ENCODE results near the gene FAM174C. TPM values are rescaled to one million over a fixed set of nuclear protein-coding genes. Genes with fewer than 3 reads are reported as not detected.

Gene FAM174C
- total and polyA plus RNA-seq, 10 of the 15 experiments (the other 5 are each of a cell fraction or from before 2014, with no cell fraction given): 0.89 to 94.6 (median 43.6) TPM

DNA sequence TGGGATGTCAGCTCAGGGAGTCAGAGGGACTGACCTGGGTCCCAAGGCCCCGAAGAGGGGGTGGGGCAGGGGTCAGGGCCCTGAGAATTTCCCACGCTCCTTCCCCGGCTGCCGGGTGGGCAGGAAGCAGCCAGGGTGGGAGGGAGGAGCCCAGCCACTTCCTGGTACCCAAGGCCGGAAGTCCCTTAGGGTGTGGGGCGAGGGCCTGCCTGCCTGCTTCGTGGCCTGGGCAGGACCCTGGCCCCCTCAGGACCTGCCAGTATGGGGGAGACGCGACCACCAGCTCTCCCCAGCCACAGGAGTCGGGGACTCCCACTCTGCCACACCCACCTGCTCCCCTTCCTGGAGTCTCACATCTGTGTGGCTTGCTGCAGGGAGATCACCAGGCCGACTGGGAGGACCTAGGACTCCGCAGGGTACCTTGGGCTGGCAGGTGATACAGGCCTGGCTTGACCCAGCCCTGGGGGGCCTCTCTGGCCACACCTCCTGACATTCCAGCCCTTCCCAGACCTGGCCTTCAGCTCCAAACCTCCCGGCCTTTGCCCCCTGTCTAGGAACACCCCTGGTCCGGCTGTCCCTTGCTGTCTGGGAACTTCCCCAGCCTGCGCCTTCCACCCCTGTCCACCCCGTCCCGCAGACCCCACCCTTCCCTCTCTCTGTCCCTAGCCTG, 16.0 kb upstream of the FAM174C start (continued):
- TF ChIP-seq MEF2A (IDR thresholded peaks at IDR 0.05; ENCODE audit: insufficient read depth, low read depth, low read length): no peak
- TF ChIP-seq, protein P1, sequence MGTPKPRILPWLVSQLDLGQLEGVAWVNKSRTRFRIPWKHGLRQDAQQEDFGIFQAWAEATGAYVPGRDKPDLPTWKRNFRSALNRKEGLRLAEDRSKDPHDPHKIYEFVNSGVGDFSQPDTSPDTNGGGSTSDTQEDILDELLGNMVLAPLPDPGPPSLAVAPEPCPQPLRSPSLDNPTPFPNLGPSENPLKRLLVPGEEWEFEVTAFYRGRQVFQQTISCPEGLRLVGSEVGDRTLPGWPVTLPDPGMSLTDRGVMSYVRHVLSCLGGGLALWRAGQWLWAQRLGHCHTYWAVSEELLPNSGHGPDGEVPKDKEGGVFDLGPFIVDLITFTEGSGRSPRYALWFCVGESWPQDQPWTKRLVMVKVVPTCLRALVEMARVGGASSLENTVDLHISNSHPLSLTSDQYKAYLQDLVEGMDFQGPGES (IDR thresholded peaks at IDR 0.05): no peak
- TF ChIP-seq, protein P2, sequence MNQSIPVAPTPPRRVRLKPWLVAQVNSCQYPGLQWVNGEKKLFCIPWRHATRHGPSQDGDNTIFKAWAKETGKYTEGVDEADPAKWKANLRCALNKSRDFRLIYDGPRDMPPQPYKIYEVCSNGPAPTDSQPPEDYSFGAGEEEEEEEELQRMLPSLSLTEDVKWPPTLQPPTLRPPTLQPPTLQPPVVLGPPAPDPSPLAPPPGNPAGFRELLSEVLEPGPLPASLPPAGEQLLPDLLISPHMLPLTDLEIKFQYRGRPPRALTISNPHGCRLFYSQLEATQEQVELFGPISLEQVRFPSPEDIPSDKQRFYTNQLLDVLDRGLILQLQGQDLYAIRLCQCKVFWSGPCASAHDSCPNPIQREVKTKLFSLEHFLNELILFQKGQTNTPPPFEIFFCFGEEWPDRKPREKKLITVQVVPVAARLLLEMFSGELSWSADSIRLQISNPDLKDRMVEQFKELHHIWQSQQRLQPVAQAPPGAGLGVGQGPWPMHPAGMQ (IDR thresholded peaks at IDR 0.05; ENCODE audit: borderline replicate concordance): no peak
- TF ChIP-seq NFYA (IDR thresholded peaks at IDR 0.05; ENCODE audit: borderline replicate concordance, low read depth, low read length): no peak
- TF ChIP-seq POLR2AphosphoS5 (IDR thresholded peaks at IDR 0.05; ENCODE audit: low read length): peak; percentile 95
- TF ChIP-seq CBX3 (IDR thresholded peaks at IDR 0.05; ENCODE audit: borderline replicate concordance, low read depth): no peak
- TF ChIP-seq WRNIP1 (IDR thresholded peaks at IDR 0.05; ENCODE audit: borderline replicate concordance, low read depth, low read length): no peak
- no peak for TF ChIP-seq CHD4 (IDR thresholded peaks at IDR 0.05)
- TF ChIP-seq MAX (IDR thresholded peaks at IDR 0.05; ENCODE audit: low read depth, low read length): peak; percentile 24; the same call in 1 of the 2 replicates
- TF ChIP-seq RFX5 (IDR thresholded peaks at IDR 0.05; ENCODE audit: low read depth, low read length): no peak; the same call in 1 of the 2 replicates
- TF ChIP-seq JUND (IDR thresholded peaks at IDR 0.05; ENCODE audit: low read depth, low read length): no peak
- TF ChIP-seq SUZ12 (IDR thresholded peaks at IDR 0.05; ENCODE audit: unreplicated experiment): no peak
- TF ChIP-seq TARDBP (IDR thresholded peaks at IDR 0.05; ENCODE audit: borderline replicate concordance): no peak
- TF ChIP-seq GATAD2B (conservative IDR thresholded peaks at IDR 0.05; ENCODE audit: low read depth): peak; percentile 100
- TF ChIP-seq ZNF622 (IDR thresholded peaks at IDR 0.05): no peak
- no peak for TF ChIP-seq YY1 (IDR thresholded peaks at IDR 0.05; ENCODE audit: low read depth, low read length)
- 0 out of 2 replicates have a peak, but pooled peaks have one; percentile 15 for TF ChIP-seq ZBTB4 (CRISPR knock-in tag; IDR thresholded peaks at IDR 0.05)
- TF ChIP-seq CUX1 (IDR thresholded peaks at IDR 0.05; ENCODE audit: insufficient replicate concordance, low read depth, low read length): peak; percentile 97
- no peak for TF ChIP-seq NFXL1 (IDR thresholded peaks at IDR 0.05; ENCODE audit: borderline replicate concordance)

Measured in GM12878 (cell line).